Mesothelial cell of epicardium (in vitro differentiated cells): Measurements from ENCODE around the gene TBC1D10A. TPM values are rescaled to one million over a fixed set of nuclear protein-coding genes. Genes with fewer than 3 reads are reported as not detected.

Source experiments
- DNase-seq, 2 experiments: peaks; one replicate each; pipeline ENCODE4 v3.0.0; 2021; ENCODE audit warnings: low spot score in 2 of 2; ENCODE audit not compliant: unreplicated experiment in 2 of 2
- H3K27ac Mint-ChIP-seq: 2 replicates; pipeline ENCODE4 v1.8.0; 2021; ENCODE audit warnings: mixed read lengths
- H3K27me3 Mint-ChIP-seq: 2 replicates; pipeline ENCODE4 v1.8.0; 2021; ENCODE audit warnings: low read depth, mixed read lengths
- H3K36me3 Mint-ChIP-seq: 2 replicates; pipeline ENCODE4 v1.8.0; 2021; ENCODE audit warnings: mixed read lengths
- H3K4me1 Mint-ChIP-seq: 2 replicates; pipeline ENCODE4 v1.8.0; 2021; ENCODE audit warnings: mixed read lengths
- H3K4me3 Mint-ChIP-seq: 2 replicates; pipeline ENCODE4 v1.8.0; 2021; ENCODE audit warnings: mild to moderate bottlenecking, moderate library complexity, mixed read lengths
- H3K9me3 Mint-ChIP-seq: 2 replicates; pipeline ENCODE4 v1.8.0; 2021; ENCODE audit warnings: mixed read lengths
- CTCF ChIP-seq: fragments of 200-600 bp; sonication (generic); IDR thresholded peaks from one replicate; pipeline ENCODE4 v1.5.0; 2021; ENCODE audit warnings: antibody characterized with exemption; ENCODE audit not compliant: unreplicated experiment
- total RNA-seq: library from RNA; stranded (reverse); gene quantifications from 3 replicates; pipeline ENCODE4 v1.2.1, GENCODE V29; 2021

Gene TBC1D10A
- total RNA-seq, 1 donor from 2014 or later, result 15.1 TPM

GRCh38 chr22:30248484-30248883 is 78.3 kb downstream of the TBC1D10A start:
- H3K36me3 Mint-ChIP-seq, result peaks cover 6% of the 10 kb centered on the region
- no peaks in the 10 kb centered on the region for H3K27me3 Mint-ChIP-seq
- H3K9me3 Mint-ChIP-seq, result no peaks in the 10 kb centered on the region
- no peak for DNase-seq
- peak overlapping the region; percentile 10 for H3K27ac Mint-ChIP-seq
- peak overlapping the region; percentile 34 for H3K4me3 Mint-ChIP-seq
- peaks cover 54% of the 10 kb centered on the region for H3K4me1 Mint-ChIP-seq
- no peak for TF ChIP-seq CTCF

GRCh38 chr22:30247974-30248373 is 78.8 kb downstream of the TBC1D10A start:
- Mint-ChIP-seq H3K27ac (peak overlapping the region; percentile 24), H3K4me1 (peaks cover 51% of the 10 kb centered on the region), H3K27me3 (no peaks in the 10 kb centered on the region), H3K36me3 (peaks cover 9% of the 10 kb centered on the region), H3K4me3 (peak overlapping the region; percentile 34), H3K9me3 (no peaks in the 10 kb centered on the region)
- no peak for DNase-seq
- TF ChIP-seq CTCF, result no peak

GRCh38 chr22:30247561-30247960 is 79.2 kb downstream of the TBC1D10A start:
- peak overlapping the region; percentile 83 for H3K27ac Mint-ChIP-seq
- TF ChIP-seq CTCF, result no peak
- no peak for DNase-seq
- H3K4me3 Mint-ChIP-seq, result peak overlapping the region; percentile 68
- H3K27me3 Mint-ChIP-seq, result no peaks in the 10 kb centered on the region
- H3K4me1 Mint-ChIP-seq, result peaks cover 47% of the 10 kb centered on the region
- no peaks in the 10 kb centered on the region for H3K9me3 Mint-ChIP-seq
- H3K36me3 Mint-ChIP-seq, result peaks cover 12% of the 10 kb centered on the region

- peaks cover 44% of the 10 kb centered on the region for H3K4me1 Mint-ChIP-seq
- no peaks in the 10 kb centered on the region for H3K9me3 Mint-ChIP-seq
- no peaks in the 10 kb centered on the region for H3K27me3 Mint-ChIP-seq
- peak overlapping the region; percentile 83 for H3K27ac Mint-ChIP-seq
- peak overlapping the region; percentile 68 for H3K4me3 Mint-ChIP-seq
- no peak for TF ChIP-seq CTCF
- DNase-seq, result no peak
- peaks cover 12% of the 10 kb centered on the region for H3K36me3 Mint-ChIP-seq
These were observed 79.8 kb downstream of the TBC1D10A start for GRCh38 chr22:30246814-30247376.

- peak within 1 kb of the TSS; percentile 89 for H3K4me3 Mint-ChIP-seq
- peak within 1 kb of the TSS; percentile 91 for H3K27ac Mint-ChIP-seq
- H3K4me1 Mint-ChIP-seq, result peaks cover 46% of the 10 kb centered on the region
- H3K9me3 Mint-ChIP-seq, result no peaks in the 10 kb centered on the region
- DNase-seq, result peak in 1 of 2 experiments; percentile 55
- peaks cover 12% of the 10 kb centered on the region for H3K36me3 Mint-ChIP-seq
- no peak for TF ChIP-seq CTCF
- no peaks in the 10 kb centered on the region for H3K27me3 Mint-ChIP-seq
These were observed 80.5 kb downstream of the TBC1D10A start, which contains the start of gene LIF for GRCh38 chr22:30245985-30246813. Gene LIF (minus strand): TSS chr22:30246759. CDS start chr22:30246695, 64 bp downstream.
